Neural cell (in vitro differentiated cells): Measurements from ENCODE around the gene SBSN. TPM values are rescaled to one million over a fixed set of nuclear protein-coding genes. Genes with fewer than 3 reads are reported as not detected.

Source experiments
- H2AFZ ChIP-seq: fragments of 200-600, 300-800 bp; sonication (generic), shearing (Covaris generic); 2 replicates; pipeline ENCODE4 v1.6.0; 2014; ENCODE audit warnings: low read depth, mild to moderate bottlenecking, antibody characterized with exemption, low read length, moderate library complexity
- H3F3A ChIP-seq: fragments of 200-600 bp; shearing (Covaris generic); 2 replicates; pipeline ENCODE4 v1.6.1; 2016; ENCODE audit warnings: mild to moderate bottlenecking, moderate library complexity, mixed read lengths, antibody characterized with exemption, low read length; ENCODE audit not compliant: insufficient read depth, poor library complexity, severe bottlenecking
- H3K27ac ChIP-seq: fragments of 200-600, 300-800 bp; sonication (generic), shearing (Covaris generic); 2 replicates; pipeline ENCODE4 v1.5.1; 2014; ENCODE audit warnings: mild to moderate bottlenecking, low read length, moderate library complexity
- H3K27me3 ChIP-seq: fragments of 300-800, 200-600 bp; sonication (generic), shearing (Covaris generic); 2 replicates; pipeline ENCODE4 v1.6.0; 2014; ENCODE audit warnings: mild to moderate bottlenecking, low read depth, low read length, moderate library complexity; ENCODE audit not compliant: insufficient read depth
- H3K36me3 ChIP-seq: fragments of 300-800, 200-600 bp; sonication (generic), shearing (Covaris generic); 2 replicates; pipeline ENCODE4 v1.5.1; 2014; ENCODE audit warnings: mild to moderate bottlenecking, antibody characterized with exemption, low read length, moderate library complexity; ENCODE audit not compliant: insufficient read depth
- H3K4me2 ChIP-seq: fragments of 300-800, 200-600 bp; sonication (generic), shearing (Covaris generic); 2 replicates; pipeline ENCODE4 v1.6.0; 2014; ENCODE audit warnings: mild to moderate bottlenecking, low read length
- H3K4me3 ChIP-seq: fragments of 300-800, 200-600 bp; sonication (generic), shearing (Covaris generic); 2 replicates; pipeline ENCODE4 v1.5.1; 2014; ENCODE audit warnings: mild to moderate bottlenecking, low read length, moderate library complexity
- H3K79me2 ChIP-seq: fragments of 200-600 bp; shearing (Covaris generic); replicated peaks from 2 replicates; pipeline ENCODE4 v1.6.0; 2014; ENCODE audit warnings: mild to moderate bottlenecking, low read length, moderate library complexity; ENCODE audit not compliant: insufficient read depth
- H3K9ac ChIP-seq: fragments of 300-800, 200-600 bp; sonication (generic), shearing (Covaris generic); 2 replicates; pipeline ENCODE4 v1.6.1; 2016; ENCODE audit warnings: mild to moderate bottlenecking, low read length, mixed read lengths
- H3K9me2 ChIP-seq: fragments of 200-600 bp; shearing (Covaris generic); 2 replicates; pipeline ENCODE4 v1.6.1; 2016; ENCODE audit warnings: mild to moderate bottlenecking, low read length, mixed read lengths; ENCODE audit not compliant: insufficient read depth
- H3K9me3 ChIP-seq: fragments of 200-600, 300-800 bp; sonication (generic), shearing (Covaris generic); 2 replicates; pipeline ENCODE4 v1.6.1; 2016; ENCODE audit warnings: mild to moderate bottlenecking, mixed run types, low read length, moderate library complexity, mixed read lengths
- H4K20me1 ChIP-seq: fragments of 200-600 bp; shearing (Covaris generic); 2 replicates; pipeline ENCODE4 v1.6.1; 2016; ENCODE audit warnings: mild to moderate bottlenecking, mixed run types; ENCODE audit not compliant: insufficient read depth
- CTCF ChIP-seq: fragments of 450-650 bp; IDR thresholded peaks from 2 replicates; pipeline ENCODE4 v1.5.1; 2014; ENCODE audit warnings: antibody characterized with exemption, mild to moderate bottlenecking, moderate library complexity; ENCODE audit not compliant: poor library complexity, severe bottlenecking
- EP300 ChIP-seq: fragments of 450-650 bp; conservative IDR thresholded peaks from 2 replicates; pipeline ENCODE4 v1.6.1; 2014; ENCODE audit warnings: antibody characterized with exemption, mild to moderate bottlenecking, moderate library complexity; ENCODE audit not compliant: poor library complexity, severe bottlenecking
- EZH2 ChIP-seq: fragments of 200-600, 300-800 bp; shearing (Covaris generic), sonication (generic); IDR thresholded peaks from 2 replicates; pipeline ENCODE4 v1.6.1; 2014; ENCODE audit warnings: antibody characterized with exemption, low read length, borderline replicate concordance, mild to moderate bottlenecking; ENCODE audit not compliant: insufficient read depth, poor library complexity, severe bottlenecking
- MXI1 ChIP-seq: fragments of 450-650 bp; conservative IDR thresholded peaks from 2 replicates; pipeline ENCODE4 v1.6.1; 2014; ENCODE audit warnings: antibody characterized with exemption, mild to moderate bottlenecking; ENCODE audit not compliant: poor library complexity, severe bottlenecking
- POLR2AphosphoS5 ChIP-seq: IDR thresholded peaks from 2 replicates; pipeline ENCODE4 v1.6.1; 2012
- RAD21 ChIP-seq: fragments of 450-650 bp; conservative IDR thresholded peaks from 2 replicates; pipeline ENCODE4 v1.6.1; 2014; ENCODE audit warnings: antibody characterized with exemption, mild to moderate bottlenecking, moderate library complexity
- SMC3 ChIP-seq: fragments of 450-650 bp; conservative IDR thresholded peaks from 2 replicates; pipeline ENCODE4 v1.6.1; 2014; ENCODE audit warnings: antibody characterized with exemption, mild to moderate bottlenecking, moderate library complexity; ENCODE audit not compliant: poor library complexity
- TAF1 ChIP-seq: IDR thresholded peaks from 2 replicates; pipeline ENCODE4 v1.6.1; 2012; ENCODE audit warnings: low read depth
- polyA plus RNA-seq: library from polyadenylated mRNA; depleted of rRNA; stranded (reverse); fragments of >200 nt; gene quantifications from 2 replicates; pipeline ENCODE4 v1.2.3, GENCODE V29; 2014
- TF ChIP-seq, protein P1 (sequence below): IDR thresholded peaks from 2 replicates; pipeline ENCODE4 v1.6.1; 2012; ENCODE audit warnings: borderline replicate concordance

Gene SBSN
- polyA plus RNA-seq, 1 donor from 2014 or later, result not detected

DNA sequence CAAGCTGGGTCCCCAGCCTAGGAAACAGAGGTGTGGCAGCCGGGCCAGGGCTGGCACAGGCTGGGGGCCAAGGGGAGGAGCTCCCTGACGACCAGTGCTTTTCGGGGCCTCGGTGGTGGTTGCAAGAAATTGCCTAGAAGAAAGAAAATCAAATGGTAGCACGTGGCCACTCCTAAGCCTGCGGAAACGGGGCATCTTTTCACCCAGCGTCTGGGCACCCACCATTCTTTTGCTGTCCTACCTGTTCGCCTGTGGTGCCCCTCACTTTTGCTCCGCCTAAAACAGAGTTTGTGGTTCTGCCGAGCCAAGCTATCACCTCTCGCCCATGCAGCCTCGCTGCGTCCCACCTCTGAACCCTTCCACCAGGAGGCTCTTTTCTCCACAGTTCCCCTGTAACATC is 30.7 kb downstream of the SBSN start:
- no peaks in the 10 kb centered on the region for H3K9me2 ChIP-seq
- H4K20me1 ChIP-seq, result no peaks in the 10 kb centered on the region
- no peaks in the 10 kb centered on the region for H3K27me3 ChIP-seq
- H3K27ac ChIP-seq, result no peak overlapping the region
- no peaks in the 10 kb centered on the region for H3K79me2 ChIP-seq
- no peak for TF ChIP-seq EZH2
- TF ChIP-seq TAF1, result no peak
- no peak overlapping the region for H3K9ac ChIP-seq
- H2AFZ ChIP-seq, result no peak overlapping the region
- no peaks in the 10 kb centered on the region for H3K36me3 ChIP-seq
- H3K4me3 ChIP-seq, result no peak overlapping the region
- no peaks in the 10 kb centered on the region for H3K9me3 ChIP-seq
- no peak overlapping the region for H3K4me2 ChIP-seq
- no peaks in the 10 kb centered on the region for H3F3A ChIP-seq

DNA sequence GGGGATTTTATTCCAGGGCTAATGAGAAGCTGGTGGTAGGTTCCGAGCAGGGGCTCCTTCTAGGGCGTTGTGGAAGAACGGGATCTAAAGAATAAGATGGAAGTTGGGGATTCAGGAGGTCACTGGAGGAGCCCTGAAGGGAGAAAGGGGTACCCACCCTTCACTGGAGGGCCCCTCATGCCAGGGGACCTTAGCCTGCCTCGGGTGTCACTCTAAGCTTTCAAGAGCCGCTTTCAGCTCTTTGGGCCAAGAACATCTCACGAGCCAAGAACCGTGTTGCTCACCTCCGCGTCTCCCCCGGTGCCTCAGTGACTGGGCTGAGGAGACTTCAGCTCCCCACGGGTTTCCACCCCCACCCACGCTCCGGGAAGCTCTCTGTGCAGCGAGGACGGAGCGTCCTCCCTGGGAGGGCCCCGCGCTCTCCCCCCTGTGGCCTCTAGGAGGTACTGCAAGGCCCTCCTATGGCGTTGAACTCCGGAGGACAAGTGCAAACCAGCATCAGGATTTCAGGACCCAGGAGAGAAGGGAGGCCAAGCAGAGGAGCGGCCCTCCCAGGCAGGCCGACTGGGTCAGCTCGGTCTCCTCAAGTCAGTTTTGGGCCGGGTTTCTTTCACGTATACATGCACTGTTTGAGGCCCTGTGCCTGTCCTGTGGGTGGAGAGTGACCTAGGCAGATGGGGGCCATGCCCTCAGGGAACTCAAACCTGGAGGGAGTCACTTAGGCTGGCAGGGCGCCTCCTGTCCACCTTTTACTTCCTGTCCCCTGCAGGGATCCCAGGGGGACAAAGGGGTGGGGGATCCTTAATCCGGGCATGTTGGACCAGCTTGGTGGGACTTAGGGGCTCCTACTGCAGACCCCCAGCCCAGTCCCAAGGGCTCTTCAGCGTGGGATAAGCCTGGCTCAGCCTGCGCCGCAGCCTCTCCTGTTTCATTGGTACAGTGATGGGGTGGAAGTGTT is 32.7 kb downstream of the SBSN start:
- Histone ChIP-seq H3K4me2 (no peak overlapping the region), H3K36me3 (no peaks in the 10 kb centered on the region), H3K27ac (no peak overlapping the region), H2AFZ (no peak overlapping the region), H4K20me1 (no peaks in the 10 kb centered on the region), H3K79me2 (no peaks in the 10 kb centered on the region), H3K27me3 (no peaks in the 10 kb centered on the region), H3K4me3 (no peak overlapping the region), H3K9me2 (no peaks in the 10 kb centered on the region), H3K9ac (no peak overlapping the region), H3F3A (no peaks in the 10 kb centered on the region), H3K9me3 (no peaks in the 10 kb centered on the region)
- TF ChIP-seq MXI1 (no peak), RAD21 (peak; percentile 60), SMC3 (peak; percentile 75), CTCF (peak; percentile 71), POLR2AphosphoS5 (no peak), TAF1 (no peak), EP300 (no peak), EZH2 (no peak)
- TF ChIP-seq, protein P1, sequence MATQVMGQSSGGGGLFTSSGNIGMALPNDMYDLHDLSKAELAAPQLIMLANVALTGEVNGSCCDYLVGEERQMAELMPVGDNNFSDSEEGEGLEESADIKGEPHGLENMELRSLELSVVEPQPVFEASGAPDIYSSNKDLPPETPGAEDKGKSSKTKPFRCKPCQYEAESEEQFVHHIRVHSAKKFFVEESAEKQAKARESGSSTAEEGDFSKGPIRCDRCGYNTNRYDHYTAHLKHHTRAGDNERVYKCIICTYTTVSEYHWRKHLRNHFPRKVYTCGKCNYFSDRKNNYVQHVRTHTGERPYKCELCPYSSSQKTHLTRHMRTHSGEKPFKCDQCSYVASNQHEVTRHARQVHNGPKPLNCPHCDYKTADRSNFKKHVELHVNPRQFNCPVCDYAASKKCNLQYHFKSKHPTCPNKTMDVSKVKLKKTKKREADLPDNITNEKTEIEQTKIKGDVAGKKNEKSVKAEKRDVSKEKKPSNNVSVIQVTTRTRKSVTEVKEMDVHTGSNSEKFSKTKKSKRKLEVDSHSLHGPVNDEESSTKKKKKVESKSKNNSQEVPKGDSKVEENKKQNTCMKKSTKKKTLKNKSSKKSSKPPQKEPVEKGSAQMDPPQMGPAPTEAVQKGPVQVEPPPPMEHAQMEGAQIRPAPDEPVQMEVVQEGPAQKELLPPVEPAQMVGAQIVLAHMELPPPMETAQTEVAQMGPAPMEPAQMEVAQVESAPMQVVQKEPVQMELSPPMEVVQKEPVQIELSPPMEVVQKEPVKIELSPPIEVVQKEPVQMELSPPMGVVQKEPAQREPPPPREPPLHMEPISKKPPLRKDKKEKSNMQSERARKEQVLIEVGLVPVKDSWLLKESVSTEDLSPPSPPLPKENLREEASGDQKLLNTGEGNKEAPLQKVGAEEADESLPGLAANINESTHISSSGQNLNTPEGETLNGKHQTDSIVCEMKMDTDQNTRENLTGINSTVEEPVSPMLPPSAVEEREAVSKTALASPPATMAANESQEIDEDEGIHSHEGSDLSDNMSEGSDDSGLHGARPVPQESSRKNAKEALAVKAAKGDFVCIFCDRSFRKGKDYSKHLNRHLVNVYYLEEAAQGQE, result no peak
